H1 (cell line): ENCODE results near the gene AGAP1. TPM values are rescaled to one million over a fixed set of nuclear protein-coding genes. Genes with fewer than 3 reads are reported as not detected.

Experiments used
- CTCF ChIA-PET: fragments of 300-600 bp; sonication (Branson Sonifier 250); formaldehyde crosslinking; loops from one replicate; lab custom pipeline; 2021; ENCODE audit not compliant: partially characterized antibody; lab: Charles Lee
- POLR2A ChIA-PET: fragments of 300-600 bp; sonication (Branson Sonifier 250); formaldehyde crosslinking; loops from one replicate; lab custom pipeline; 2021; ENCODE audit warnings: inconsistent platforms; ENCODE audit not compliant: partially characterized antibody; lab: Charles Lee
- DNase-seq, 2 experiments: peaks; one replicate each; pipeline versions ENCODE4 v3.0.0 to v3.0.0-alpha.2; 2010 to 2022; ENCODE audit warnings: low spot score in 2 of 2, low read depth in 1 of 2, mixed read lengths in 1 of 2
- FAIRE-seq: peaks from 2 replicates; lab custom pipeline; 2011; peaks lifted over from hg19 to GRCh38; lab: Jason Lieb, UNC
- H2AFZ ChIP-seq: 2 replicates; pipeline ENCODE4 v1.8.1; 2012; ENCODE audit warnings: low read length, inconsistent platforms
- H2AK5ac ChIP-seq: 2 replicates; pipeline ENCODE4 v1.6.1; 2013; ENCODE audit warnings: low read depth, low read length
- H2BK120ac ChIP-seq: replicated peaks from 2 replicates; pipeline ENCODE3; 2013; ENCODE audit warnings: low read depth, low read length, inconsistent platforms
- H2BK12ac ChIP-seq: 2 replicates; pipeline ENCODE4 v1.6.1; 2013; ENCODE audit warnings: low read depth, low read length
- H2BK15ac ChIP-seq: 2 replicates; pipeline ENCODE4 v1.6.1; 2013; ENCODE audit warnings: low read length
- H2BK20ac ChIP-seq: 2 replicates; pipeline ENCODE4 v1.6.1; 2013; ENCODE audit warnings: low read length
- H2BK5ac ChIP-seq: 2 replicates; pipeline ENCODE4 v1.6.1; 2013; ENCODE audit warnings: low read depth, low read length
- H3K14ac ChIP-seq: 2 replicates; pipeline ENCODE4 v1.6.1; 2013; ENCODE audit warnings: inconsistent platforms; ENCODE audit not compliant: insufficient read length
- H3K18ac ChIP-seq: 2 replicates; pipeline ENCODE4 v1.6.1; 2013; ENCODE audit warnings: low read length; ENCODE audit errors: extremely low read depth
- H3K23ac ChIP-seq: 2 replicates; pipeline ENCODE4 v1.6.1; 2013; ENCODE audit warnings: inconsistent platforms; ENCODE audit not compliant: insufficient read length
- H3K23me2 ChIP-seq: 2 replicates; pipeline ENCODE4 v1.6.1; 2013; ENCODE audit warnings: low read depth, low read length
- H3K27ac ChIP-seq: 2 replicates; pipeline ENCODE4 v1.6.1; 2011; ENCODE audit warnings: low read depth, low read length, inconsistent platforms
- H3K27me3 ChIP-seq, 4 experiments: replicated peaks in 1 of 4; 1 replicate in 1 of 4; 2 replicates in 3 of 4; pipeline versions ENCODE4 v1.6.1 to v1.8.1; 2011 to 2013; ENCODE audit warnings: low read length in 3 of 4, mild to moderate bottlenecking in 3 of 4, inconsistent platforms in 2 of 4, mixed read lengths in 2 of 4, moderate library complexity in 1 of 4; ENCODE audit not compliant: control insufficient read depth in 3 of 4, insufficient read depth in 3 of 4; ENCODE audit errors: extremely low read depth in 1 of 4
- H3K36me3 ChIP-seq, 4 experiments: 2 replicates each; pipeline versions ENCODE4 v1.6.1 to v1.8.1; 2011 to 2013; ENCODE audit warnings: mild to moderate bottlenecking in 4 of 4, low read length in 3 of 4, moderate library complexity in 2 of 4, control low read depth in 1 of 4, inconsistent platforms in 1 of 4; ENCODE audit not compliant: insufficient read depth in 4 of 4, control insufficient read depth in 2 of 4
- H3K4ac ChIP-seq: replicated peaks from 2 replicates; pipeline ENCODE3; 2013; ENCODE audit warnings: low read length, low read depth, mixed read lengths, inconsistent platforms; ENCODE audit not compliant: insufficient read length
- H3K4me1 ChIP-seq, 4 experiments: replicated peaks in 1 of 4; 1 replicate in 1 of 4; 2 replicates in 3 of 4; pipeline versions ENCODE4 v1.6.1 to v1.8.1; 2011 to 2013; ENCODE audit warnings: low read length in 3 of 4, inconsistent platforms in 2 of 4, mixed read lengths in 1 of 4; ENCODE audit not compliant: insufficient read depth in 4 of 4, control insufficient read depth in 3 of 4
- H3K4me2 ChIP-seq, 2 experiments: 2 replicates each; pipeline versions ENCODE4 v1.6.1 to v1.8.1; 2011 to 2013; ENCODE audit warnings: low read depth in 2 of 2, low read length in 2 of 2, control low read depth in 1 of 2, inconsistent platforms in 1 of 2, mild to moderate bottlenecking in 1 of 2; ENCODE audit not compliant: insufficient read depth in 1 of 2
- H3K4me3 ChIP-seq, 4 experiments: fragments of 200-600, 300-600 bp in 1 of 4; sonication (generic), shearing (Covaris generic), sonication (Bioruptor Twin) in 1 of 4; 2 replicates each; pipeline versions ENCODE4 v1.5.1 to v1.8.1; 2011 to 2016; ENCODE audit warnings: low read length in 4 of 4, low read depth in 3 of 4, control low read depth in 2 of 4, inconsistent platforms in 2 of 4, mild to moderate bottlenecking in 2 of 4, mixed read lengths in 1 of 4, moderate library complexity in 1 of 4; ENCODE audit not compliant: insufficient read depth in 2 of 4; ENCODE audit errors: extremely low read depth in 1 of 4
- H3K56ac ChIP-seq: replicated peaks from 2 replicates; pipeline ENCODE3; 2013; ENCODE audit warnings: low read depth, mild to moderate bottlenecking, mixed read lengths, low read length, inconsistent platforms; ENCODE audit not compliant: insufficient read length
- H3K79me1 ChIP-seq: 2 replicates; pipeline ENCODE4 v1.6.1; 2013; ENCODE audit warnings: low read depth, low read length, control low read depth
- H3K79me2 ChIP-seq, 2 experiments: 2 replicates each; pipeline versions ENCODE4 v1.6.1 to v1.8.1; 2012 to 2013; ENCODE audit warnings: low read length in 2 of 2, mild to moderate bottlenecking in 2 of 2, inconsistent platforms in 1 of 2; ENCODE audit not compliant: insufficient read depth in 2 of 2, control insufficient read depth in 1 of 2
- H3K9ac ChIP-seq, 4 experiments: replicated peaks in 1 of 4; 1 replicate in 1 of 4; 2 replicates in 3 of 4; pipeline versions ENCODE4 v1.6.1 to v1.8.1; 2011 to 2013; ENCODE audit warnings: low read depth in 3 of 4, low read length in 3 of 4, control low read depth in 2 of 4, mild to moderate bottlenecking in 2 of 4, moderate library complexity in 2 of 4, inconsistent platforms in 1 of 4; ENCODE audit errors: extremely low read depth in 1 of 4
- H3K9me3 ChIP-seq, 2 experiments: 2 replicates each; pipeline versions ENCODE4 v1.6.1 to v1.8.1; 2012 to 2013; ENCODE audit warnings: mild to moderate bottlenecking in 2 of 2, moderate library complexity in 2 of 2, control low read depth in 1 of 2, inconsistent platforms in 1 of 2, low read depth in 1 of 2, low read length in 1 of 2, mixed read lengths in 1 of 2; ENCODE audit not compliant: insufficient read depth in 2 of 2
- H4K20me1 ChIP-seq, 2 experiments: replicated peaks in 1 of 2; 2 replicates each; pipeline versions ENCODE3 to v1.8.1; 2011 to 2013; ENCODE audit warnings: inconsistent platforms in 2 of 2, low read length in 2 of 2, mild to moderate bottlenecking in 1 of 2; ENCODE audit not compliant: insufficient read depth in 2 of 2, control insufficient read depth in 1 of 2
- H4K5ac ChIP-seq: 2 replicates; pipeline ENCODE4 v1.6.1; 2013; ENCODE audit warnings: low read length, low read depth, mixed read lengths, inconsistent platforms; ENCODE audit not compliant: insufficient read length
- H4K8ac ChIP-seq: 2 replicates; pipeline ENCODE4 v1.8.0; 2013; ENCODE audit warnings: mild to moderate bottlenecking, moderate library complexity, low read length, inconsistent platforms; ENCODE audit not compliant: insufficient read depth; ENCODE audit errors: extremely low read depth
- H4K91ac ChIP-seq: replicated peaks from 2 replicates; pipeline ENCODE3; 2013; ENCODE audit warnings: low read length, mixed read lengths, inconsistent platforms; ENCODE audit not compliant: insufficient read length
- BCL11A ChIP-seq, 2 experiments: IDR thresholded peaks; one replicate each; pipeline ENCODE4 v1.6.1; 2011; ENCODE audit warnings: low read depth in 2 of 2, low read length in 2 of 2, mild to moderate bottlenecking in 2 of 2
- CBX8 ChIP-seq: fragments of 300-800, 300-1000 bp; sonication (generic); IDR thresholded peaks from 2 replicates; pipeline ENCODE4 v1.7.1; 2016; ENCODE audit warnings: low read depth, low read length, borderline replicate concordance
- CHD1 ChIP-seq: IDR thresholded peaks from 2 replicates; pipeline ENCODE4 v1.6.1; 2012; ENCODE audit warnings: low read depth, low read length, improper control_type of control experiment
- CHD2 ChIP-seq: IDR thresholded peaks from 2 replicates; pipeline ENCODE4 v1.6.1; 2012; ENCODE audit warnings: low read length, improper control_type of control experiment
- HDAC2 ChIP-seq, 2 experiments: fragments of 300-600 bp in 1 of 2; sonication (generic) in 1 of 2; IDR thresholded peaks; 2 replicates each; pipeline ENCODE4 v1.6.1; 2011 to 2012; ENCODE audit warnings: low read depth in 2 of 2, low read length in 2 of 2, mild to moderate bottlenecking in 2 of 2, moderate library complexity in 2 of 2, borderline replicate concordance in 1 of 2, inconsistent platforms in 1 of 2
- POLR2AphosphoS5 ChIP-seq: IDR thresholded peaks from 2 replicates; pipeline ENCODE4 v1.6.1; 2011; ENCODE audit warnings: low read depth, low read length
- POU5F1 ChIP-seq: IDR thresholded peaks from 2 replicates; pipeline ENCODE4 v1.6.1; 2011; ENCODE audit warnings: low read depth, mild to moderate bottlenecking, low read length, moderate library complexity
- RFX5 ChIP-seq: IDR thresholded peaks from 2 replicates; pipeline ENCODE4 v1.6.1; 2011; ENCODE audit warnings: low read depth, low read length, improper control_type of control experiment, borderline replicate concordance
- WGBS, 2 experiments: shearing (Covaris generic) in 1 of 2; methylation state at CpG; one replicate each; pipeline versions ENCODE4 v1.1.6 to v1.1.7; 2013 to 2015; ENCODE audit warnings: low lambda C conversion rate in 2 of 2, mixed read lengths in 2 of 2, inconsistent platforms in 1 of 2, low coverage in 1 of 2, missing lambda C conversion rate in 1 of 2; ENCODE audit not compliant: insufficient replicate concordance in 2 of 2, insufficient coverage in 1 of 2, insufficient read length in 1 of 2; ENCODE audit errors: extremely low coverage in 1 of 2, missing lambda C conversion rate in 1 of 2; 5-methylcytosine and 5-hydroxymethylcytosine counted together
- polyA plus RNA-seq, 7 experiments: library from polyadenylated mRNA; depleted of rRNA in 3 of 7; stranded (reverse) in 5 of 7; unstranded in 2 of 7; fragments of >200 nt in 5 of 7; fragments of 200-250 nt in 2 of 7; gene quantifications; 1 replicate in 5 of 7; 2 replicates in 1 of 7; 4 replicates in 1 of 7; pipeline versions ENCODE4 v1.2.1 to v1.2.3, GENCODE V29; 2011 to 2013; ENCODE audit warnings: missing spikeins in 2 of 7, mixed read lengths in 2 of 7
- total RNA-seq: library from RNA; stranded (reverse); fragmentation: NEBNext Ultra II Directional; extraction: Animal tissue kit (Norgen Biotek cat#: 25700); gene quantifications from 2 replicates; pipeline ENCODE4 v1.2.1, GENCODE V29; 2021
- TF ChIP-seq, protein P1 (sequence below): IDR thresholded peaks from 2 replicates; pipeline ENCODE4 v1.6.1; 2012; ENCODE audit warnings: inconsistent platforms
- TF ChIP-seq, protein P2 (sequence below): IDR thresholded peaks from 2 replicates; pipeline ENCODE4 v1.6.1; 2011; ENCODE audit warnings: low read depth, mild to moderate bottlenecking, low read length; ENCODE audit not compliant: insufficient read depth

AGAP1 gene
- total and polyA plus RNA-seq, 2 of the 8 experiments (the other 6 are each of a cell fraction or from before 2014, with no cell fraction given) = 18.1 to 39.4 TPM

DNA sequence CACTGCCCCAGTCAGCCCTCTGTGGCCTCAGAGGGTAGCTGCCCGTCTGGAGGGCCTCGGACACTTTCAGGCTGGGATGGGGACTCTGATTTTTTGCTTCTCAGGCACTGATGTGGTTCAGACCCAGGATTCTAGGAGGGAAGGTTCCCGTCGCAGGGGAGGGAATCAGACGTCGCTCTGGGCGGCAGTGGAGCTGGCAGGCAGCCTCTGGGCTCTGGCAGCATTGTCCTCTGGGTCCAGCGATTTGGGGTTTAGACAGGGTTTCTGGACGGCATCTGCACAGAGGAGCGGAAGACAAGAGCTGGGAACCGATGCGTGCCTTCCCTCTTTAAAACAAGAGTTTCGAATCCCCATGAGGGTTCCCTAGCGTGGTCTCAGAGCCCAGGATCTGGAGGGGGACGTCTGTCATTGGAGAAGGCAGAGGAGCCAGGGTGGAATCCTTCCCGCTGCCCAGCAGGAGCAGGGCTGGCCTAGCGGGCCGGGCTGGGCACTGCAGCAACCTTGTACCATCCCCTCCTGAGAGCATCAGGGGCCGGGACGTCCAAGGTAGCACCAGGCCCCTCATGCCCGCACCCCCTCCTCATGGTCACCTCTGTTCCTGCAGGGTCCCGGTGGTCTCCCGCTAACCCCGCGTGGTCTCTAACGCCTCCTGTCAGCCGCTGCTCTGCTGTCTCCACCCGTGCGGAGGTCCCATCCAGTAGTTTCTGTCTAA, 246.0 kb downstream of the AGAP1 start:
- Histone ChIP-seq H3K23me2 (no peaks in the 10 kb centered on the region), H2AK5ac (no peak overlapping the region), H2BK20ac (no peak overlapping the region), H4K20me1 (peaks cover 0 to 3% of the 10 kb centered on the region in 2 experiments), H3K4me2 (no peak overlapping the region), H3K14ac (no peak overlapping the region), H3K18ac (no peak overlapping the region), H2BK12ac (no peak overlapping the region), H2BK5ac (0 out of 2 replicates have a peak overlapping the region, but pooled peaks have one; percentile 16), H3K23ac (no peak overlapping the region), H2BK120ac (no peak overlapping the region), H3K56ac (no peak overlapping the region), H3K4me1 (no peaks in the 10 kb centered on the region; a peak in 1 of 7 replicates), H3K4me3 (no peak overlapping the region), H3K9ac (peak overlapping the region in 1 of 4 experiments; percentile 40; a peak in 1 of 7 replicates), H3K9me3 (no peaks in the 10 kb centered on the region), H4K8ac (peak overlapping the region; percentile 29; the same call in 1 of the 2 replicates), H3K27me3 (no peaks in the 10 kb centered on the region), H4K91ac (no peak overlapping the region), H3K79me2 (no peaks in the 10 kb centered on the region; a peak in 1 of 4 replicates), H3K79me1 (peaks cover 2% of the 10 kb centered on the region; the same call in 1 of the 2 replicates), H3K27ac (no peak overlapping the region), H4K5ac (no peak overlapping the region), H2AFZ (no peak overlapping the region), H3K4ac (no peak overlapping the region), H3K36me3 (peaks cover 0 to 2% (median 0%) of the 10 kb centered on the region in 4 experiments; a peak in 3 of 8 replicates), H2BK15ac (no peak overlapping the region)
- FAIRE-seq = no peak
- TF ChIP-seq RFX5 = no peak
- no peak for TF ChIP-seq CHD2
- no peak for TF ChIP-seq CBX8
- no peak for TF ChIP-seq BCL11A (IDR thresholded peaks at IDR 0.05; ENCODE audit: low read depth in 2 of 2, low read length in 2 of 2)
- no peak for TF ChIP-seq POLR2AphosphoS5
- TF ChIP-seq, protein P1, sequence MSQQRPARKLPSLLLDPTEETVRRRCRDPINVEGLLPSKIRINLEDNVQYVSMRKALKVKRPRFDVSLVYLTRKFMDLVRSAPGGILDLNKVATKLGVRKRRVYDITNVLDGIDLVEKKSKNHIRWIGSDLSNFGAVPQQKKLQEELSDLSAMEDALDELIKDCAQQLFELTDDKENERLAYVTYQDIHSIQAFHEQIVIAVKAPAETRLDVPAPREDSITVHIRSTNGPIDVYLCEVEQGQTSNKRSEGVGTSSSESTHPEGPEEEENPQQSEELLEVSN = no peak
- TF ChIP-seq POU5F1 = no peak
- TF ChIP-seq CHD1 = no peak
- no peak for TF ChIP-seq HDAC2 (IDR thresholded peaks at IDR 0.05; ENCODE audit: borderline replicate concordance in 1 of 2, low read depth in 2 of 2, low read length in 2 of 2)
- TF ChIP-seq, protein P2, sequence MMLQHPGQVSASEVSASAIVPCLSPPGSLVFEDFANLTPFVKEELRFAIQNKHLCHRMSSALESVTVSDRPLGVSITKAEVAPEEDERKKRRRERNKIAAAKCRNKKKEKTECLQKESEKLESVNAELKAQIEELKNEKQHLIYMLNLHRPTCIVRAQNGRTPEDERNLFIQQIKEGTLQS = no peak
- POLR2A ChIA-PET = interaction anchor here (0.6 kb wide), 1 partner anchor 43 kb away, joined by 3 read pairs; no protein-coding TSS in a partner anchor
- CTCF ChIA-PET = interaction anchor here (1.2 to 8.5 kb wide), 8 partner anchors 13 to 232 kb away, joined by 3 to 111 read pairs (median 4); no protein-coding TSS in a partner anchor
- no peak for DNase-seq
- 92% methylated on average over 25 of the region's 29 CpGs; no CpG with 5 or more reads in 1 of the 2 experiments for WGBS, 2 experiments
